GM12878 (cell line): ENCODE data around the gene HINT3. TPM values are rescaled to one million over a fixed set of nuclear protein-coding genes. Genes with fewer than 3 reads are reported as not detected.

ENCODE experiments used
- ATF7 ChIP-seq: fragments of 450-650 bp; IDR thresholded peaks from 2 replicates; pipeline ENCODE4 v1.6.1; 2016; ENCODE audit warnings: low read depth, mild to moderate bottlenecking
- BHLHE40 ChIP-seq, 2 experiments: fragments of 450-650 bp in 1 of 2; IDR thresholded peaks; 2 replicates each; pipeline ENCODE4 v1.6.1; 2011 to 2017; ENCODE audit warnings: low read depth in 2 of 2, borderline replicate concordance in 1 of 2, improper control_type of control experiment in 1 of 2, low read length in 1 of 2, mild to moderate bottlenecking in 1 of 2
- EED ChIP-seq: sonication (generic); IDR thresholded peaks from 2 replicates; pipeline ENCODE4 v1.6.1; 2016; ENCODE audit warnings: antibody characterized with exemption, low read depth
- EP300 ChIP-seq, 2 experiments: fragments of 150-350 bp in 1 of 2; IDR thresholded peaks; 2 replicates each; pipeline ENCODE4 v1.6.1; 2011 to 2012; ENCODE audit warnings: low read depth in 2 of 2, low read length in 2 of 2, borderline replicate concordance in 1 of 2, improper control_type of control experiment in 1 of 2, inconsistent platforms in 1 of 2; ENCODE audit not compliant: control insufficient read depth in 1 of 2
- ETV6 ChIP-seq, 2 experiments: fragments of 450-650 bp in 1 of 2; IDR thresholded peaks in 1 of 2; conservative IDR thresholded peaks in 1 of 2; 2 replicates each; pipeline ENCODE4 v1.6.1; 2014; ENCODE audit warnings: antibody characterized with exemption in 1 of 2, borderline replicate concordance in 1 of 2, low read depth in 1 of 2, mild to moderate bottlenecking in 1 of 2, moderate library complexity in 1 of 2
- FOS ChIP-seq: IDR thresholded peaks from 3 replicates; pipeline ENCODE4 v1.6.1; 2011; ENCODE audit warnings: borderline replicate concordance; ENCODE audit not compliant: insufficient read length; ENCODE audit errors: extremely low read depth
- FOXM1 ChIP-seq: IDR thresholded peaks from 2 replicates; pipeline ENCODE4 v1.6.1; 2012; ENCODE audit warnings: low read depth, mild to moderate bottlenecking, inconsistent platforms, low read length, moderate library complexity
- GATAD2B ChIP-seq: fragments of 450-650 bp; conservative IDR thresholded peaks from 2 replicates; pipeline ENCODE4 v1.6.1; 2017; ENCODE audit warnings: low read depth, mild to moderate bottlenecking, moderate library complexity
- IKZF1 ChIP-seq: fragments of 450-650 bp; conservative IDR thresholded peaks from 2 replicates; pipeline ENCODE4 v1.6.1; 2017; ENCODE audit warnings: antibody characterized with exemption, mild to moderate bottlenecking
- IKZF2 ChIP-seq, 2 experiments: fragments of 450-650 bp; IDR thresholded peaks; 2 replicates each; pipeline ENCODE4 v1.6.1; 2017; ENCODE audit warnings: mild to moderate bottlenecking in 2 of 2, moderate library complexity in 2 of 2
- IRF3 ChIP-seq: fragments of 450-650 bp; IDR thresholded peaks from 2 replicates; pipeline ENCODE4 v1.6.1; 2014; ENCODE audit warnings: mild to moderate bottlenecking
- IRF4 ChIP-seq: IDR thresholded peaks from 2 replicates; pipeline ENCODE4 v1.6.1; 2011; ENCODE audit warnings: low read depth, low read length
- JUND ChIP-seq: IDR thresholded peaks from 2 replicates; pipeline ENCODE4 v1.6.1; 2012; ENCODE audit warnings: low read depth, mild to moderate bottlenecking, low read length, improper control_type of control experiment, moderate library complexity
- KAT2A ChIP-seq: conservative IDR thresholded peaks from 2 replicates; pipeline ENCODE4 v1.6.1; 2011; ENCODE audit warnings: low read depth, low read length; ENCODE audit not compliant: control insufficient read depth
- MEF2A ChIP-seq: IDR thresholded peaks from 2 replicates; pipeline ENCODE4 v1.6.1; 2011; ENCODE audit warnings: low read depth, mild to moderate bottlenecking, low read length, moderate library complexity; ENCODE audit not compliant: insufficient read depth
- NFXL1 ChIP-seq: fragments of 450-650 bp; IDR thresholded peaks from 2 replicates; pipeline ENCODE4 v1.6.1; 2017; ENCODE audit warnings: antibody characterized with exemption, mild to moderate bottlenecking, borderline replicate concordance
- POU2F2 ChIP-seq: IDR thresholded peaks from 3 replicates; pipeline ENCODE4 v1.6.1; 2011; ENCODE audit warnings: low read depth, mild to moderate bottlenecking, low read length, borderline replicate concordance
- RBBP5 ChIP-seq: fragments of 200-600 bp; sonication (generic); conservative IDR thresholded peaks from 2 replicates; pipeline ENCODE4 v1.6.1; 2016
- RELB ChIP-seq: fragments of 450-650 bp; IDR thresholded peaks from 2 replicates; pipeline ENCODE4 v1.6.1; 2017; ENCODE audit warnings: low read depth, mild to moderate bottlenecking, moderate library complexity
- RUNX3 ChIP-seq: IDR thresholded peaks from 2 replicates; pipeline ENCODE4 v1.6.1; 2012; ENCODE audit warnings: low read length, inconsistent platforms
- SMC3 ChIP-seq: IDR thresholded peaks from 2 replicates; pipeline ENCODE4 v1.6.1; 2011; ENCODE audit warnings: low read length, improper control_type of control experiment, borderline replicate concordance
- SREBF2 ChIP-seq: IDR thresholded peaks from 2 replicates; pipeline ENCODE4 v1.6.1; 2012; ENCODE audit warnings: mild to moderate bottlenecking, low read length
- SUPT20H ChIP-seq: IDR thresholded peaks from 2 replicates; pipeline ENCODE4 v1.6.1; 2011; ENCODE audit warnings: low read depth, mild to moderate bottlenecking, low read length, moderate library complexity, borderline replicate concordance; ENCODE audit not compliant: control insufficient read depth
- TCF12 ChIP-seq: IDR thresholded peaks from 2 replicates; pipeline ENCODE4 v1.6.1; 2011; ENCODE audit warnings: low read depth, mild to moderate bottlenecking, low read length
- USF2 ChIP-seq: IDR thresholded peaks from 2 replicates; pipeline ENCODE4 v1.6.1; 2011; ENCODE audit warnings: low read depth, low read length, improper control_type of control experiment, borderline replicate concordance
- ZBTB33 ChIP-seq: fragments of 450-650 bp; IDR thresholded peaks from 2 replicates; pipeline ENCODE4 v1.6.1; 2017; ENCODE audit warnings: mild to moderate bottlenecking
- polyA plus RNA-seq, 11 experiments: library from polyadenylated mRNA; depleted of rRNA in 4 of 11; unstranded in 6 of 11; stranded (reverse) in 5 of 11; fragments of >200 nt; fragmentation: Nextera tagmentation in 4 of 11; fragmentation: Illumina TruSeq in 1 of 11; extraction: Ambion mirVana in 4 of 11; extraction: Trizol in 1 of 11; gene quantifications; 1 replicate in 1 of 11; 2 replicates in 10 of 11; pipeline versions ENCODE4 v1.2.1 to v1.2.3, GENCODE V29; 2011 to 2016; ENCODE audit warnings: inconsistent platforms in 2 of 11, missing spikeins in 2 of 11, low read depth in 1 of 11
- total RNA-seq, 4 experiments: library from RNA; depleted of rRNA in 3 of 4; stranded (reverse); fragments of >200 nt in 3 of 4; fragmentation: Illumina TruSeq in 1 of 4; extraction: Trizol in 1 of 4; gene quantifications; 2 replicates each; pipeline versions ENCODE4 v1.2.1 to v1.2.3, GENCODE V29; 2013 to 2021

Gene HINT3
- total and polyA plus RNA-seq, 10 of the 15 experiments (the other 5 are each of a cell fraction or from before 2014, with no cell fraction given), result 0.72 to 9.1 (median 5.4) TPM

GRCh38 chr6:125910527-125910926, 46.0 kb upstream of the HINT3 start (continued):
- TF ChIP-seq RELB (peak; percentile 55; the same call in 1 of the 2 replicates), MEF2A (peak; percentile 73; the same call in 1 of the 2 replicates), SREBF2 (no peak), EED (peak; percentile 45; the same call in 1 of the 2 replicates), USF2 (no peak), BHLHE40 (IDR thresholded peaks at IDR 0.05; ENCODE audit: borderline replicate concordance in 1 of 2, low read depth in 2 of 2, low read length in 1 of 2) (peak; percentile 44 to 56; a peak in 3 of 4 replicates), ATF7 (peak; percentile 65; the same call in 1 of the 2 replicates), POU2F2 (peak; percentile 98), KAT2A (no peak), ZBTB33 (no peak), SUPT20H (no peak), RUNX3 (peak; percentile 93), SMC3 (no peak), FOXM1 (peak; percentile 64; the same call in 1 of the 2 replicates), IRF4 (peak; percentile 94), GATAD2B (no peak), IKZF2 (IDR thresholded peaks at IDR 0.05) (peak; percentile 71 to 77; a peak in 3 of 4 replicates), IRF3 (no peak), ETV6 (conservative IDR thresholded peaks at IDR 0.05 in 1 of 2, IDR thresholded peaks at IDR 0.05 in 1 of 2; ENCODE audit: borderline replicate concordance in 1 of 2, low read depth in 1 of 2) (0 out of 4 replicates have a peak, but pooled peaks of 1 of the 2 experiments have one; percentile 46), TCF12 (0 out of 2 replicates have a peak, but pooled peaks have one; percentile 25), EP300 (IDR thresholded peaks at IDR 0.05; ENCODE audit: borderline replicate concordance in 1 of 2, control insufficient read depth in 1 of 2, low read depth in 2 of 2, low read length in 2 of 2) (peak; percentile 78 to 95), NFXL1 (no peak), FOS (no peak), RBBP5 (no peak), IKZF1 (peak; percentile 50), JUND (peak; percentile 80)
